Epithelial cell of esophagus (primary cell): ENCODE data around the gene HAPLN3.
A peak's percentile ranks its signal among the peaks of the same experiment; 100 is the strongest.

Experiments used
- DNase-seq: peaks from one replicate; pipeline ENCODE4 v3.0.0; 2010; ENCODE audit warnings: low read depth
- H3K4me3 ChIP-seq: 2 replicates; pipeline ENCODE4 v1.5.1; 2011; ENCODE audit warnings: mild to moderate bottlenecking, low read length, control low read depth
- CTCF ChIP-seq: IDR thresholded peaks from 2 replicates; pipeline ENCODE4 v1.5.1; 2011; ENCODE audit warnings: low read depth, mild to moderate bottlenecking, low read length, control low read depth, inconsistent platforms; ENCODE audit not compliant: insufficient read depth; ENCODE audit errors: missing control alignments

Gene HAPLN3

DNA sequence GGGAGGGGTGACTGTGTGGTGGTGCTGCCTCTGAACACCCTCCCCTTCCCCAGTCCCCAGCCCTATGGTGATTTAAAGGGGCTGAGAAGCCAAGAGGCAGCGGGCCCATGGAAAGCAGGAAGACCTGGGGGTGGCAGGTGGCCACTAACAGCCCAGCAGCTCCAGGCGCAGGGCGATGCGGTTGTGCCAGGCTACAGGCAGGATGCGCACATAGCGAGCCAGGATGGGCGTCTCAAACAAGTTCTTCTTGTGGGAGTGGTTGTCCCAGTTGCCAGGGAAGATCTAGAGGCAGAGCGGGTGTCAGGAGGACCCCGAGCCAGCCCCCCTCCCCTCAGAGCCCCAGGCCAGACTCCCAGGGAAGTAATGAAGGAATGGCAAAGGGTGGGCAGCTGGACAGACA, 3.9 kb upstream of the HAPLN3 start:
- no peak for TF ChIP-seq CTCF
- DNase-seq, result no peak
- no peak overlapping the region for H3K4me3 ChIP-seq

DNA sequence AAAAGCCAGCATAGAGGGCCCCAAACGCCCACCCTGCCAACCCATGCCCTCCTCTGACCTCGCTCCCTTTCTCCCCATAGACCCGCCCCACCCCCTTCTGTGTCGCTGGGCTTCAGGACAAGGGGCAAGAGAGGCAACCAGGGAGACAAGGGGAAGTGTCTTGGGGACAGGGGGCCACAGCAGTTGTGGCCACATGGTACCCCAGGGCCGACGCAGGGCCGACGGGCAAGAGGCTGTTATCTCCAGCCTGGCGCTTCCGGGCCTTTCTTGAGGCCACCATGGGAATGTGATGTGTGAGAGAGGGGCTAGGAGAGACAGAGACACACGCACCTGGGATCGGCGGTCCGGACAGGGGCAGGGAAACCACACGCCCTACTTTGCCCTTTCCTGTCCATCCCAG, 3.4 kb upstream of the HAPLN3 start:
- TF ChIP-seq CTCF, result no peak
- no peak for DNase-seq
- H3K4me3 ChIP-seq, result no peak overlapping the region

- H3K4me3 ChIP-seq, result no peak overlapping the region
- TF ChIP-seq CTCF, result peak; percentile 66
- peak; percentile 86 for DNase-seq
Measured at GRCh38 chr15:88897456-88898194, 2.3 kb upstream of the HAPLN3 start.

- DNase-seq, result no peak
- H3K4me3 ChIP-seq, result no peak overlapping the region
- no peak for TF ChIP-seq CTCF
Measured at GRCh38 chr15:88897142-88897455, 1.8 kb upstream of the HAPLN3 start.

GRCh38 chr15:88896333-88897033, 1.1 kb upstream of the HAPLN3 start:
- no peak overlapping the region for H3K4me3 ChIP-seq
- no peak for TF ChIP-seq CTCF
- no peak for DNase-seq

- H3K4me3 ChIP-seq, result peak overlapping the region; percentile 49
- TF ChIP-seq CTCF, result peak; percentile 89
- peak; percentile 83 for DNase-seq
Measured at GRCh38 chr15:88894348-88894818, 961 bp downstream of the HAPLN3 start.
